ENCODE results near the gene CCDC150.

The CCDC150 gene

DNA sequence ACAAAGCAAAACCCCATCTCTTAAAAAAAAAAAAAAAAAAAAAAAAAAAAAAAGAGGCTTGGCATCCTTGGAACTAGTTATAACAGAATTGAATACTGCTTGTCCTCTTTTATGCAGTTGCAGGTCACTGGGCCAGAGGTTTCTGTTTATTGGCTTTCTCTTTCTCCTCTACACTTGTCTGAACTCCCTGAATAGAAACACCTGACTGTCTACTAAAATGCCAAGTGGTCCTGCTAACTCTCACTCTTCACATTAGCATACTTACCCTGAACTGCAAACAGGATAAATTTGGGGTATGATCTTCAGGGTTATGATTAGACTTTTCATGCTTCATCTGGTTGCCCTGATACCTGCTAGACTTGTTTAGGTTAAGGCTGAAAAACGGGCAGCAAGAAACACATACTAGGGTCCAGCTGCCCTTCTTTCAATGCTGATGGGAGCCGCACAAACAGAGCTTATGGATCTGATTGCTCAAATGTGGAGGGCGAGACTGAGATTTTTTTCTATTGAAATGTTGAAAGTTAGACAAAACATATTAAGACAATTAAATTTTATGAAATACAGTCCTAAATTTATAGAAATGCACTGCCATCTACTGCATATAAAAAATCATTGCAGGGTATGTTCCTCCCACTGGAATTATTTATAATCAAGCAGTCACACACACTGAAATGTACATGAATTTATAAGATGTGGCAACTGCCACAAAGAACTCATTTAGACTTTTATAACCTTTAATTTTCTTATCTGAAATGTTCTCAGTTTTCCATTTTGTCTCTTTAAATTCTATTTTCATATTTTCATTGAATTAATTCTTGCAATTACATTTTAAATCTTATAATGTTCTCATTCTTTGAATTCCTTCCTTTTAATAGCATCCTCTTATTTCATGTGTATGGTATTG is 119.2 kb downstream of the CCDC150 start:
- no peak for DNase-seq (ENCODE audit: low read depth)
- no peak overlapping the region for H3K4me3 ChIP-seq (ENCODE audit: low read length)
- TF ChIP-seq, protein P1, sequence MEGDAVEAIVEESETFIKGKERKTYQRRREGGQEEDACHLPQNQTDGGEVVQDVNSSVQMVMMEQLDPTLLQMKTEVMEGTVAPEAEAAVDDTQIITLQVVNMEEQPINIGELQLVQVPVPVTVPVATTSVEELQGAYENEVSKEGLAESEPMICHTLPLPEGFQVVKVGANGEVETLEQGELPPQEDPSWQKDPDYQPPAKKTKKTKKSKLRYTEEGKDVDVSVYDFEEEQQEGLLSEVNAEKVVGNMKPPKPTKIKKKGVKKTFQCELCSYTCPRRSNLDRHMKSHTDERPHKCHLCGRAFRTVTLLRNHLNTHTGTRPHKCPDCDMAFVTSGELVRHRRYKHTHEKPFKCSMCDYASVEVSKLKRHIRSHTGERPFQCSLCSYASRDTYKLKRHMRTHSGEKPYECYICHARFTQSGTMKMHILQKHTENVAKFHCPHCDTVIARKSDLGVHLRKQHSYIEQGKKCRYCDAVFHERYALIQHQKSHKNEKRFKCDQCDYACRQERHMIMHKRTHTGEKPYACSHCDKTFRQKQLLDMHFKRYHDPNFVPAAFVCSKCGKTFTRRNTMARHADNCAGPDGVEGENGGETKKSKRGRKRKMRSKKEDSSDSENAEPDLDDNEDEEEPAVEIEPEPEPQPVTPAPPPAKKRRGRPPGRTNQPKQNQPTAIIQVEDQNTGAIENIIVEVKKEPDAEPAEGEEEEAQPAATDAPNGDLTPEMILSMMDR (conservative IDR thresholded peaks at IDR 0.05; ENCODE audit: low read depth, low read length): peak; percentile 26

DNA sequence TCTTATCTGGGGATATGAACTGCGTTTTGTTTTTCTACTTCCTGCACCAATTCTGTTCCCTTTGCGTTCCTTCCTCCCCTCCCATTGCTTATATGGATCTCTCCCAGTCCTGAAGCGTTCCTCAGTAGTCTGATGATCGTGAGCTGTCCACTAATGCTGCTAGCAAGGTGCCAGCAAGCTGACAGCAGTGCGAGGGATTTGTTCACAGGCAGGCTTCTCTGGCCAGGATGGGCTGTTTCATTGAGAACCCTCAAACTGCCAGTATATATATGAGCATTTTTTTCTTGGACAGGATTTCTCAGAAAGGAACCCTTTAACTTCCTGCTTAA is 119.8 kb downstream of the CCDC150 start:
- TF ChIP-seq, protein P1 (conservative IDR thresholded peaks at IDR 0.05; ENCODE audit: low read depth, low read length): no peak
- H3K4me3 ChIP-seq (ENCODE audit: low read length): no peak overlapping the region
- DNase-seq (ENCODE audit: low read depth): no peak

DNA sequence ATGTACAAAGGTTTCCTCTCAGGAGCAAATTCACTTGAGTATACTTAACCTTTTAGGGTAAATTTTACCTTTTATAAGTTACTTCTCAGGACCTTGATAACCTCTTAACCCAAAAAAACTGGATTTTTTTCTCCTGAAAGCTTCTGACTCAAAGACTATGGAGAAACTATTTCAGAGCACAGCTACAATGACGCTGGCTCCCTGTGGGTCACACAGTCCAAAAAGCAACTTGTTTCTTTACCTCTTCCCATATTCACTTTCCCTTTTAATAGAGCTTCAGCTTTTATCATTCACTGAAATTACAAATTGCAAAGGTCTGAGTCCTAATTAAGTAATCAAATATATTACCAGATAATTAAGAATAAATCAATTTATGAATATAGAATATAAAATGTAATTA is 127.6 kb downstream of the CCDC150 start:
- TF ChIP-seq, protein P1 (conservative IDR thresholded peaks at IDR 0.05; ENCODE audit: low read depth, low read length): no peak
- no peak for DNase-seq (ENCODE audit: low read depth)
- H3K4me3 ChIP-seq (ENCODE audit: low read length): no peak overlapping the region

Measured in retinal pigment epithelial cell (primary cell).